H1 (cell line): ENCODE measurements around the gene TMEM120B. TPM values are rescaled to one million over a fixed set of nuclear protein-coding genes. Genes with fewer than 3 reads are reported as not detected.

Source experiments
- BACH1 ChIP-seq: IDR thresholded peaks from 2 replicates; pipeline ENCODE4 v1.6.1; 2012; ENCODE audit warnings: low read length, improper control_type of control experiment
- CREB1 ChIP-seq: IDR thresholded peaks from 2 replicates; pipeline ENCODE4 v1.6.1; 2012; ENCODE audit warnings: inconsistent platforms
- KDM5A ChIP-seq: fragments of 200-600 bp; IDR thresholded peaks from 2 replicates; pipeline ENCODE4 v1.7.1; 2012; ENCODE audit warnings: mild to moderate bottlenecking, low read length, inconsistent platforms, mixed read lengths
- SP2 ChIP-seq: IDR thresholded peaks from 2 replicates; pipeline ENCODE4 v1.6.1; 2012; ENCODE audit warnings: mild to moderate bottlenecking, low read length, inconsistent platforms
- TEAD4 ChIP-seq: IDR thresholded peaks from 2 replicates; pipeline ENCODE4 v1.6.1; 2012; ENCODE audit warnings: low read depth, low read length, inconsistent platforms, mixed read lengths
- polyA plus RNA-seq, 7 experiments: library from polyadenylated mRNA; depleted of rRNA in 3 of 7; stranded (reverse) in 5 of 7; unstranded in 2 of 7; fragments of >200 nt in 5 of 7; fragments of 200-250 nt in 2 of 7; gene quantifications; 1 replicate in 5 of 7; 2 replicates in 1 of 7; 4 replicates in 1 of 7; pipeline versions ENCODE4 v1.2.1 to v1.2.3, GENCODE V29; 2011 to 2013; ENCODE audit warnings: missing spikeins in 2 of 7, mixed read lengths in 2 of 7
- total RNA-seq: library from RNA; stranded (reverse); fragmentation: NEBNext Ultra II Directional; extraction: Animal tissue kit (Norgen Biotek cat#: 25700); gene quantifications from 2 replicates; pipeline ENCODE4 v1.2.1, GENCODE V29; 2021
- TF ChIP-seq, protein P1 (sequence below): IDR thresholded peaks from 2 replicates; pipeline ENCODE4 v1.6.1; 2012; ENCODE audit warnings: low read length, inconsistent platforms

Gene TMEM120B
- total and polyA plus RNA-seq, 2 of the 8 experiments (the other 6 are each of a cell fraction or from before 2014, with no cell fraction given): 22.0 to 29.1 TPM

GRCh38 chr12:121780429-121780828, 67.9 kb downstream of the TMEM120B start (continued):
- no peak for TF ChIP-seq TEAD4
- TF ChIP-seq BACH1: no peak
- TF ChIP-seq, protein P1, sequence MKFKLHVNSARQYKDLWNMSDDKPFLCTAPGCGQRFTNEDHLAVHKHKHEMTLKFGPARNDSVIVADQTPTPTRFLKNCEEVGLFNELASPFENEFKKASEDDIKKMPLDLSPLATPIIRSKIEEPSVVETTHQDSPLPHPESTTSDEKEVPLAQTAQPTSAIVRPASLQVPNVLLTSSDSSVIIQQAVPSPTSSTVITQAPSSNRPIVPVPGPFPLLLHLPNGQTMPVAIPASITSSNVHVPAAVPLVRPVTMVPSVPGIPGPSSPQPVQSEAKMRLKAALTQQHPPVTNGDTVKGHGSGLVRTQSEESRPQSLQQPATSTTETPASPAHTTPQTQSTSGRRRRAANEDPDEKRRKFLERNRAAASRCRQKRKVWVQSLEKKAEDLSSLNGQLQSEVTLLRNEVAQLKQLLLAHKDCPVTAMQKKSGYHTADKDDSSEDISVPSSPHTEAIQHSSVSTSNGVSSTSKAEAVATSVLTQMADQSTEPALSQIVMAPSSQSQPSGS: no peak
- TF ChIP-seq KDM5A: no peak
- no peak for TF ChIP-seq SP2
- no peak for TF ChIP-seq CREB1
